ENCODE results near the gene SLC35A2.
"Not testable (repeated sequence)": the region's sequence is repeated elsewhere in the genome, so short reads cannot be mapped to it uniquely, and the experiment has no call there.

The SLC35A2 gene

DNA sequence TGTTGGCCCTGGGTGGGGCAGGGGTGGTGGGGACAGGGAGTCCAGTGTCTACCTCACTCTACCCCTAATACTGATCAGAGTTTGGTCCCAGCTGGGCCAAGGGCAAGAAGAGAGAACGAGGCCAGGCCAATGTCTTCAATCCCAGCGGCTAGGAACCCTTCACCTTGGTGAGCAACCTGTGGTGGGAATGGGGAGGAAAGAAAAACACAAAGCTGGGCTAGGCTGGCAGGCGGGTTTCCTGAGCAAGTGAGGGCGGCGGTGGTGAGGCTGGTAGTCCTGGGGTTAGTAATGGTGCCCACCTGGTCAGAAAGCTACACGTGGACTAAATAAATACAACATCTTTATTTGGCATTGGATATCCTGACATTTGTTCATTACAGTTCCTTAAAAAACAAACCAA, 8.2 kb downstream of the SLC35A2 start:
- DNase-seq = no peak

DNA sequence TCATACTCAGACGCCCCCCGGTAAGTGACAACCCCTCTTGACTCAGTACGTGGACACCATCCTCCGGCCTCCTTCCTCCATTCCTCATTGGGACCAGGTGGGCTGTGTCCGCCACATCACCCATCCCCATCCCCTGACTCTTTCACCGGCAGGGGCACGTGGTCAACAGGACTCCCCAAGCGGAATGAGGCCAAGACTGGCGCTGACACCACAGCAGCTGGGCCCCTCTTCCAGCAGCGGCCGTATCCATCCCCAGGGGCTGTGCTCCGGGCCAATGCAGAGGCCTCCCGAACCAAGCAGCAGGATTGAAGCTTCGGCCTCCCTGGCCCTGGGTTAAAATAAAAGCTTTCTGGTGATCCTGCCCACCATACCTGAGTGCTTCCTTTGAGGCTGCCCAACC, 8.7 kb downstream of the SLC35A2 start:
- no peak for DNase-seq

DNA sequence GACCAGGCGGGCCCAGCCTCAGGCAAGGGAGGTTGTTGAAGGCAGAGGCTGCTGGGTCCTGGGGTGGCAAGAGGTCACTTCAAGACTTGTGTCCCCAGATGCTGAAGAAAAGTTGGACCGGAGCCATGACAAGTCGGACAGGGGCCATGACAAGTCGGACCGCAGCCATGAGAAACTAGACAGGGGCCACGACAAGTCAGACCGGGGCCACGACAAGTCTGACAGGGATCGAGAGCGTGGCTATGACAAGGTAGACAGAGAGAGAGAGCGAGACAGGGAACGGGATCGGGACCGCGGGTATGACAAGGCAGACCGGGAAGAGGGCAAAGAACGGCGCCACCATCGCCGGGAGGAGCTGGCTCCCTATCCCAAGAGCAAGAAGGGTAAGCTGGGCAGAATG, 9.3 kb downstream of the SLC35A2 start:
- DNase-seq = peak in 1 of 56 donors; percentile 1

DNA sequence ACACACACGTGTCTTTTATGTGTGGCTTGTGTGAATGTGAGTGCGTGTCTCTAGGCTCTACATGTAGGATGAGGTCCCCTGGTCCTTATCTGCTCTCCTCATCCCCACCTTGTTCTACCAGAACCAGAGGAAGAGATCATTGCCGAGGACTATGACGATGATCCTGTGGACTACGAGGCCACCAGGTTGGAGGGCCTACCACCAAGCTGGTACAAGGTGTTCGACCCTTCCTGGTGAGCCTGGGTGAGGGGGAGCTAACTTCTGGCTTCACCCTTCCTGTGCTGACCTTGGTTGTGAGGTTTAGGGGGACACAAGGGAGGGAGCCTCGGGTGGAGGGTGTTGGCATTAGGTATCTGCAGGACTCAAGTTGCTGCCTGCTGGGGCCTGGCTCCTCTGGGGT, 10.4 kb downstream of the SLC35A2 start:
- DNase-seq = no peak

DNA sequence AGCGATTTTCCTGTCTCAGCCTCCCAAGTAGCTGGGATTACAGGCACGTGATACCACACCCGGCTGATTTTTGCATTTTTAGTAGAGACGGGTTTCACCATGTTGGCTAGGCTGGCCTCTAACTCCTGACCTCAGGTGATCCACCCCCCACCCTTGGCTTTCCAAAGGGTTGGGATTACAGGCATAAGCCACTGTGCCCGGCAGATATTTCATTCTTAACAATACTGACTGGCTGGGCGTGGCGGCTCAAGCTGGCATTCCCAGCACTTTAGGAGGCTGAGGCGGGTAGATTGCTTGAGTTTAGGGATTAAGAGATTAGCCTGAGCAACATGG, 12.4 kb downstream of the SLC35A2 start:
- DNase-seq = no peak

DNA sequence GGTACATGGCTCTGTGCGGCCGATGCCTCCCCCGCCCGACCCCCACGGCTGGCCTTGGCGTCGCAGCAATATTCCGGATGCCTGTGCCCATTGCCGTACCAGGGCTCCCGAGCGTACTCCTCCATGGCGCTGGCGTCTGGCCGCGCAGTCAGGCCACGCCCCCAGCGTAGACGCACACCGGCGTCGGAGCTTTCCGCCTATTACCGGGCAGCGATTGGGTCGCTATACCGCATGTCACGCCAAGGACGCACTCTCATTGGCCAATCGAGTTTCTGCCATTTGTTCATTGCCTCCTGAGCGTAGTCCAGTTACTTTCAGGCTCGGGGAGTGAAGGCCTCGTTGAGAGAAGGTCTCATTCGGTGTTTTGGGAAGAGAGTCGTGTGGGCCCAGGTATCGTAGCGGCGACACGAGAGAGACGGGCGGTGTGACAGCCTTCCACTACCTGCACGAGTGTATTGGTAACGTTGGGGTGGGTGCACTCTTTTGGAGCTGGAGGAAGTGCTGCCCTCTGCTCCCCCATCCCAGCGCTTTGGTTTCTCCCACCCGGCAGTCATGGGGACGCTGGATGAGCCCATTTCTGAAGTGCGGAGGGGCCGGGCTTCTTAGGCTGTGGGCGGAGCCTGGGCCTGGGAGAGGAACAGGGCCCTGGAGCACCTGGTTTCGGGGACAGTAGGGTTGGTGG, 13.7 kb downstream of the SLC35A2 start, which contains the start of the genes PQBP1 and TIMM17B:
Gene PQBP1, plus strand, starts transcription at position 306 of the 682 bp plus-strand sequence. CDS start 580 bp downstream, outside the sequence.
Gene TIMM17B, minus strand, starts transcription at position 144 of the 682 bp plus-strand sequence. Its CDS starts 19 bp downstream, at position 125.
- DNase-seq = peak; percentile 55 to 94 (median 84)

DNA sequence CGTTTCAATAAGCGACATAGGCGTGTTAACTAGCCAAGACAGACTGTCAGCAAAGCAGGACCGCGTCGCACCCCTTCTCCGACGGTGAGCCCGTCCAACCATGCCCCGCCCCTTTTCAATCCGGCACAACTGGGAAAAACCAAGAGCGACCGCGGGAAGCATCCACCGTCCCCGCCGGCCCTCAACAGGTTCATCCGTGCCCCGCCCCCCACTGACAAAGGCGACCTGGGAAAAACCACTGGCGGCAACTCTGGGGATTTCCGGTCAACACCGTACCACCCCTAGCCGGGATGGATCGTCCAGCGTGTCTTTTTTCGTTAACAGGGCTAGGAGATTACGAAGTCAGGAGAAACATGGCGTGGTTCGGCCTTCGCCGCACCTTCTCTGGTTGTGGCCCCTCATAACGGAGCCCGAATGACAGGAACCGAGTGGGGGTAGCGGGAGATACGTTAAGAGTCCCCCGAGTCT, 14.3 kb downstream of the SLC35A2 start:
- DNase-seq = peak in 52 of 56 donors; percentile 0 to 75 (median 45)

DNA sequence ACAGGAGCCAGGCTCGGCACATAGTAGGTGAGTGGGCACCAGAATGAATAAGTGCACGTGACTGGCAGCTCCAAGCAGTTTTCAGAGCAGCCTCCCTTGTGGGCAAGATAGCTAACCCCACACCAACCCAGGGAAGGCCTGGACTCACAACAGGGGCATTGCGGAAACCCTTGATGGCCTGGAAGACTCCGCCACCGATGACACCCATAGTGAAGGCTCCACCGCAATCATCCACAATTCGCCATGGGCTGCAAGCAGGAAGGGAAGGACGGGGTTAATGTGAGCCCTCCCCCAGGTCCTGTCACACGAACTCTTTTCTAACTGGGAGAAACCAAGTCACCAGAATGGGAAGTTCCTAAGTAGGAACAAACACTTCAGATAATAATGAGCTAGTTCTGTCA, 14.8 kb downstream of the SLC35A2 start:
- peak in 6 of 56 donors; percentile 1 to 34 (median 17) for DNase-seq

DNA sequence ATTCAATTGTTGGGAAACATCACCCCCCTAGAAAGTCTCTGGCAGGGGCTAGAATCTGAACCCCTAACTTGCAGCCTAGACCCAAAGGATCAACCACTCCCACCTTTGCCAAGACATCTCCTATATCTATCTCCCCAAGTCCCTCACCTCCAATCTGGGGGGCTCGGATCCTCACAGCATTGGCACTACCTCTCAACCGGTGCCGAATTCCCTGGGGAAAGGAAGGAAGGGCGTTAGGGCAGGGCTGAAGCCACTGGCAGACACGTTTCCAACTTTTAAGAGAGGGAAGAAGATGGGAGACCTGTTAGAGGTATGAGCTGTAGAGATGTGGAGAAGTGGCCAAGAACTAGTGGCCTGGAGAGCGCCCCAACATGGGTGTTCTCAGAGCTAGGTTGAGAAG, 16.6 kb downstream of the SLC35A2 start:
- DNase-seq = no peak

DNA sequence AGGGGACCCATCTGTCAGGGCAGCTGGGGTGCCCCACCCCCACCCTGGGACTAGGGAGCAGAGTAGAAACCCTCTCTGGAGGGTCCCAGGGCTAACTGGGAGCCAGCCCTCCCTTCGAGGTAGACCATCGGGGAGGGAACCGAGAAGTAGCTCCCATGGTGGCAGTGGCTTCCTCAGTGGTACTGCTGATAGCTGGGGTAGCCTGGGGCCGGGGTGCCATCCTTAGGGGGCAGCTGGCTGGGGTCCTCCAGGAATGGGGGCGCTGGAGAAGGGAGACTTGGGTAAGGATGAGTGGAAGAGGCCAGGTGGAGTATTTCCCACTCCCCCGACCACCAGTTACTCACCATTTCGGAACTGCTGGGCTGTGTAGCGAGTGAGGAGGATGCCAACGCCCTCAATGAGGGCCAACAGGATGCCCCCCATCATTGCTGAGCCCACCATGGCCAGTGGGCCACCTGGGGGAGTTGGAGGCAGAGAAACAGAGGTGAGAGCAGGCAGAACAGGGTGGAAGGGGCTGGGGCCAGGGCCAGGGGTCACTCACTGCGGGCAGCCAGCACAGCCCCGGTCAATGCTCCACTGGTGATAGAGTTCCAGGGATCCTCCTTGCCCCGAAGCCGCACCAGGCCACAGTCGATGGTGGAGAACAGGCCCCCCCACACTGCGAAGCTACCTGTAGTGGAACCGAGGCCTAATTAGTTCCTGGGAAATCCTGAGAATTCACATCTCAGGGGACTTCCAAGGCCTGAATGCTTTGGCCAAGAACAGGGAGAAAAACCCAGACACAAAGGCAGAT, 17.7 kb downstream of the SLC35A2 start:
- DNase-seq = no peak

DNA sequence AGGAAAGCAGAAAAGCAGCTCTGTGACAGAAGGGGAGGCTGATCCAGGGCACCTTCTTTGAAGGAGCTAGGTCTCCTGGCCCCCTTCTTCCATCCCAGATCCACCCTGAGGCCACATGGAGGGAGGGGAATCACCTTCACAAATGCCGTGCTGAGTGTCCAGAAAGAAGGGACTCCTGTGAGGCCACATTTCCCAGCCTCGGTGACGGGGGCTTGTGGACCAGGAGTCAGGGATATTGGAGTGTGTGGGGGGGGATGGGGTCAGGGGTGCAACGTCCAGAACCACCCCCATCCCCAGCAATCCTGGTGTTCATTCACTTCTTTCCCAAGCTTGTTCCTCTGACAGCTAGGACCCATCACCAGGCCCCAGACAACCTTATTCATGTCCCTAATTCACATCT, 18.6 kb downstream of the SLC35A2 start:
- DNase-seq = no peak

DNA sequence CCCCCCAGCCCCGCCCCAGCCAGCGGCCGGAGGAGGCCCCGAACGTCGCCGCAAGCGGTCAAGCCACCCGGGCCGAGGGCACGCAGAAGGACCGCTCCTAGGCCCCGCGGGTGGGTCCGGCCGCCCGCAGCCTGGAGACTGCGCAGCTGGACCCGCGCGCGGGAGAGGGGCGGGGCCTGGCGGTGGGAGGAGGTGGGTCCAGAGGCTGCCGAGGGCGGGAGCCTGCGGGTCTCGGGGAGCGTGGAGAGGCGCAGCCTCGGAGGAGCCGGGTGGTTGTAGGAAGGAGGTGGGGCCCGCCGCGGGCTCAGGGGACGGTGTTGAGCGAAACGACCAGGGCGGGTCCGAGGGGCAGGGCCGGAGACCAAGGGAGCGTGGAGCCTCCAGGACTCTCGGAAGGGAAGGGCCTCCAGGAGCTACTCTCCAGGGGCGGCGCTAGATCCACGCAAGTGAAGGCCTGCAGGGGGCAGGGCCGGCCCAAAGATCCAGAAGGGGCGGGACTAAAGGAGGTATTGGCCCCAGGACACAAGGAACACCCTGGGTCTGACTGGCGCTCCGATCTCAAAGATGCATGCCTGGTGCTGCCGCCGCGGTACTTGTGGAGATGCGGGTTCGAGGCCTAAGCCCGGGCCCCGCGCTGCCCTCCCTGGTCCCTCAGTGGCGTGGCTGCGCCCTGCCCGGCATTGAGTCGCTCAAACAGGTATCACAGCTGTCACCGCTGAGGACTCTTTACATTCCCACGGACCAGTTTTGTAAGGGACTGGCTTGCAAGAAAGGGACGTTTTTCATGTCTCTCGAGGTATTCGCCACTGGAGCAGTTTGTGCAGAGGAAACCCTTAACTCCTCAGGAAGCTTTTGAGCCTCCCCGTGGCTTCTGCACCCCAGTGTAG, 19.8 kb downstream of the SLC35A2 start:
- DNase-seq = peak; percentile 3 to 86 (median 70)

DNA sequence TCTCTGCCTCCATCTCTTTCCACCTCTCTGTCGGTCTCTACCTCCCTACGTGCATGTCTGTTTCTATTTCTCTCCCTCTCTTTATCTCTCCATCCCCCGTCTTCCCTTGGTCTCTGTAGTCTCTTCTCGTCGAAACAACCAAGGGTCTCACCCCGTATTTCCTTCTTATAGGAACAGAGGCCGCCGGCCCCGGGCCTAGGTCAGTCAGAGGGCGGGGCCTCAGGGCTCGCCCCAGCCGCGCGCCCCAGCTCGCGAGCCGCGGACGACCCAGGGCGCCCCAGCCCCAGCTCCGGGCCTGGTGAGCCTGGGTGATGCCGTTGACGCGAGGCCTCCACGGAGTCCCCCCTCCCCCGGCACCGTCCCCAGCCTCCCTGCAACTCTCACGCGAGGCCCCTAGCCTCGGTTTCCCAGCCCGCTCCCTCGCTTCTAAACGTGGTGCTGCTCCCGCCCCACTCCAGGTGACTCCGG, 20.5 kb downstream of the SLC35A2 start:
- peak in 9 of 56 donors; percentile 15 to 59 (median 37) for DNase-seq

DNA sequence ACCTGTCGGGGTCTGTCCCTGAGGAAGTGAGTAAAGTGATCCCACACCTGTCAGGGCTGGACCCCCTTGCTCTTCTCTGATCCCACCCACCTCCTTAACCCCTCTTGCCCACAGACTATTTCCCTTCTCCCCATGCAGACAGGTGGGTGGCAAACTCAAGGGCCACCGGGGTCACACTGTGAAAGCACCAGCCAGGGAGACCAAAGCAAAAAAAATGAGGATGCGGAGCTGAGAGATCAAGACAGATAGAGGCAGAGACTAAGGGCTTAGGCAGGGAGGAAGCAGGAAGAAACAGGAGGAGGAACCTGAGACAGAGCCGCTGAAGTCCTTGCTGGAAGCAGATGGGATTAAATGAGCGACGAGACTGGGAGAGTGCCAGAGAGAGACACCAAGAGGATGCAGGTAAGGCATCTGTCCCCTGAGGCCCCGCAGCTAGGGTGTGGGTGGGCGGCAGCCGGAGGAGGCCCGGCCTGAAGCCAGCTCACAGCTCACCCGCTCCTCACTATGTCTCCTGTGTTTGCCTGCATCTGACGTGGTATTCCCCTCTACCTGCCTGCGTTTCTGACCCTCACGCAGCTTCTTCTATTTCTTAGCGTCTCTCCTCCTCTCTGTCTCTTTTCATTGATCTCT, 21.0 kb downstream of the SLC35A2 start:
- DNase-seq = peak in 6 of 56 donors; percentile 0 to 16 (median 3)

DNA sequence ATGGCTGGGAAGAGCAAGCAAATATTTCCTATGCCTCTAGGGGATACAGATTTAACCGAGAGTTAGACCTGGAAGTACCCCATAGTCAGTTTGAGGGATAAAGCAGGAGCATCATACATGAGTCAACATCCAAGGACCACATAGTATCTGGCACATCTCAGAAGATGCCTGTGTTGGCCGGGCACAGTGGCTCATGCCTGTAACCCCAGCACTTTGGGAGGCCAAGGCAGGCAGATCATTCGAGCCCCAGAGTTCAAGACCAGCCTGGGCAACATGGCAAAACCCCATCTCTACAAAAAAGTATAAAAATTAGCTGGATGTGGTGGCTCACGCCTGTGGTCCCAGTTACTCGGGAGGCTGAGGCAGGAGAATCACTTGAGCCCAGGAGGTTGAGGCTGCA, 24.9 kb downstream of the SLC35A2 start:
- not testable (repeated sequence) for DNase-seq

DNA sequence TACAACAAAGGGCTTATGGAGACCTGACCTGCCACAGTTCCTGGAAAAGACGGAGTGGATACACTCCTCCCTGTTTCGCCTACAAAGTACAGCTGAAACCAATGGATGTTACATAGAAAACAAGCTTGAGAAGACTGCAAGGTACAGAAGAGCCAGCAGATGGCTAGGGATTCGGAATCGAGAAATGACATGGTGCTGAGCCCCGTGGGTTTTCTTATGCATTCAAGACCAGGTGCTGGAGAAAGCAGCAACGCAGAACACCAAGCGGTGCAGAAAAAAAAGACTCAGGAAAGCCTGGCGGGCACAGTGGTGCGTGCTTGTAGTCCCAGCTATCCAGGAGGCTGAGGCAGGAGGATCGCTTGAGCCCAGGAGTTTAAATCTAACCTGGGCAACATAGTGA, 27.7 kb downstream of the SLC35A2 start:
- DNase-seq = no peak

DNA sequence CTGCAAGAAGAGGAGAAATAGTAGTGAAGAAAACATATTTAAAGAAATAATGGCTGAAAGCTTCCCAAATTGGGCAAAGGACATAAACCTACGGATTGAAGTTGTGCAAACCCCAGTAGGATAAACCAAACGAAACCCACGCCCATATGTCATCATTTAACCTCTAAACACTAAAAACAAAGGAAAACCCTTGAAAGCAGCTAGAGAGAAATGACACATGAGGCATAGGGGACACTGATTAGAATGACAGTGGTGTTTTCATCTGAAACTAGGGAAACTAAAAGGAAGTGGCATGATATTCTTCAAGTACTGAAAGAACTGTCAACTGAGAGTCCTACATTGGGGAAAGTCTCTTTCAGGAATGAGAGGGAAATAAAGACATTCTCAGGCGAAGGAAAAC, 34.5 kb downstream of the SLC35A2 start:
- not testable (repeated sequence) for DNase-seq

DNA sequence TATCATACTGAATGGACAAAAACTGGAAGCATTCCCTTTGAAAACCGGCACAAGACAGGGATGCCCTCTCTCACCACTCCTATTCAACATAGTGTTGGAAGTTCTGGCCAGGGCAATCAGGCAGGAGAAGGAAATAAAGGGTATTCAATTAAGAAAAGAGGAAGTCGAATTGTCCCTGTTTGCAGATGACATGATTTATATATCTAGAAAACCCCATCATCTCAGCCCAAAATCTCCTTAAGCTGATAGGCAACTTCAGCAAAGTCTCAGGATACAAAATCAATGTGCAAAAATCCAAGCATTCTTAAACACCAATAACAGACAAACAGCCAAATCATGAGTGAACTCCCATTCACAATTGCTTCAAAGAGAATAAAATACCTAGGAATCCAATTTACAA, 39.4 kb downstream of the SLC35A2 start:
- DNase-seq = not testable (repeated sequence)

DNA sequence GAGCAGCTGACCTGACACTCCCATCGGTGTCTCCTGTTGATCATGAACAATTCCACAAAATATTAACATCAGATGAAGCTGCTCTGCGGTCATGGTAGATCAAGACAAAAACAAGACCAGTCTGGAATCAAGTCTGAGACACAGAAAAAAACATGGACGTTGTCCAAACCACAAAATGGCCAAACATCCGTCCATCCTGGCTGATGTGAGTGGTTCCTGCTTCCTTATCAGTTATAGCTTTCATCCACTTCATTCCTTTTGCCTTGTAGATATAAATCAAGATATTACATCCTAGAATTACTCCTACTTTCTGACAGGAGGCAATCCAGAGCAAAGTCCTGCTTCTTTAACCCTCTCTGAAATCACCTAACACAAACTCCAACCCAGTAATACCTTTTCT, 47.2 kb downstream of the SLC35A2 start:
- no peak for DNase-seq

DNA sequence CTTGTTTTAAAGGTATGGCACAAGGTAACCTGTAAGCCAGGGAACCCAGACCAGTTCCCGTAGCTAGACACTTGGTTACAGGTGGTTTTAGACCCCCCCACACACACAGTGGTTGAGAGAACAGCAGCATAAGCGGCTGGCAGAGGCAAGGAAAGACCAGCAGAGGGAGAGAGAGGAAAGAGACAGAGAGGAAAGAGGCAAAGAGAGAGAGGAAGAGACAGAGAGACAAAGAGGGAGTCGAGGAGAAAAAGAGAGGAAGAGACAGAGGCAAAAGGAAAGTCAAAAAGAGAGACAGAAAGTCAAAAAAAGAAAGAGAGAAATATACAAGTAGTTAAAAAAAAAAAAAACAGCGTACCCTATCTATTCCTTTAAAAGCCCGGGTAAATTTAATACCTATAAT, 56.5 kb downstream of the SLC35A2 start:
- no peak for DNase-seq
